GM12878 (cell line): ENCODE data around the gene CYTH2. TPM values are rescaled to one million over a fixed set of nuclear protein-coding genes. Genes with fewer than 3 reads are reported as not detected.

ENCODE experiments used
- BACH1 ChIP-seq: fragments of 450-650 bp; IDR thresholded peaks from 2 replicates; pipeline ENCODE4 v1.6.1; 2017; ENCODE audit warnings: mild to moderate bottlenecking, borderline replicate concordance
- CHD4 ChIP-seq: fragments of 200-600 bp; sonication (generic); IDR thresholded peaks from 2 replicates; pipeline ENCODE4 v1.6.1; 2016; ENCODE audit warnings: mild to moderate bottlenecking
- CREB1 ChIP-seq: IDR thresholded peaks from 2 replicates; pipeline ENCODE4 v1.6.1; 2012; ENCODE audit warnings: low read depth, mild to moderate bottlenecking, inconsistent platforms
- ETV6 ChIP-seq, 2 experiments: fragments of 450-650 bp in 1 of 2; IDR thresholded peaks in 1 of 2; conservative IDR thresholded peaks in 1 of 2; 2 replicates each; pipeline ENCODE4 v1.6.1; 2014; ENCODE audit warnings: antibody characterized with exemption in 1 of 2, borderline replicate concordance in 1 of 2, low read depth in 1 of 2, mild to moderate bottlenecking in 1 of 2, moderate library complexity in 1 of 2
- FOXM1 ChIP-seq: IDR thresholded peaks from 2 replicates; pipeline ENCODE4 v1.6.1; 2012; ENCODE audit warnings: low read depth, mild to moderate bottlenecking, inconsistent platforms, low read length, moderate library complexity
- MYC ChIP-seq: IDR thresholded peaks from 2 replicates; pipeline ENCODE4 v1.6.1; 2011; ENCODE audit warnings: mild to moderate bottlenecking, low read length, moderate library complexity, inconsistent platforms; ENCODE audit not compliant: insufficient read depth, insufficient replicate concordance, insufficient read length, severe bottlenecking
- NFIC ChIP-seq: IDR thresholded peaks from 2 replicates; pipeline ENCODE4 v1.6.1; 2012; ENCODE audit warnings: low read depth, mild to moderate bottlenecking, inconsistent platforms, low read length, moderate library complexity
- PBX3 ChIP-seq: IDR thresholded peaks from 2 replicates; pipeline ENCODE4 v1.6.1; 2011; ENCODE audit warnings: mild to moderate bottlenecking, low read depth, low read length, moderate library complexity; ENCODE audit not compliant: insufficient replicate concordance
- PKNOX1 ChIP-seq: fragments of 450-650 bp; IDR thresholded peaks from 2 replicates; pipeline ENCODE4 v1.6.1; 2016; ENCODE audit warnings: mild to moderate bottlenecking
- POLR2AphosphoS5 ChIP-seq: IDR thresholded peaks from 2 replicates; pipeline ENCODE4 v1.6.1; 2011; ENCODE audit warnings: mild to moderate bottlenecking, low read length, inconsistent platforms
- PRDM15 ChIP-seq: fragments of 450-650 bp; formaldehyde crosslinking; IDR thresholded peaks from 2 replicates; pipeline ENCODE4 v1.4.0; 2020; ENCODE audit warnings: mild to moderate bottlenecking, moderate library complexity
- SP1 ChIP-seq: IDR thresholded peaks from one replicate; pipeline ENCODE4 v1.6.1; 2011; ENCODE audit warnings: low read depth, low read length
- SREBF1 ChIP-seq: IDR thresholded peaks from 2 replicates; pipeline ENCODE4 v1.6.1; 2012; ENCODE audit warnings: mild to moderate bottlenecking, low read length
- SREBF2 ChIP-seq: IDR thresholded peaks from 2 replicates; pipeline ENCODE4 v1.6.1; 2012; ENCODE audit warnings: mild to moderate bottlenecking, low read length
- SUPT20H ChIP-seq: IDR thresholded peaks from 2 replicates; pipeline ENCODE4 v1.6.1; 2011; ENCODE audit warnings: low read depth, mild to moderate bottlenecking, low read length, moderate library complexity, borderline replicate concordance; ENCODE audit not compliant: control insufficient read depth
- TCF3 ChIP-seq: IDR thresholded peaks from 2 replicates; pipeline ENCODE4 v1.6.1; 2012; ENCODE audit warnings: low read depth, mild to moderate bottlenecking, low read length, borderline replicate concordance; ENCODE audit not compliant: insufficient read depth
- USF2 ChIP-seq: IDR thresholded peaks from 2 replicates; pipeline ENCODE4 v1.6.1; 2011; ENCODE audit warnings: low read depth, low read length, improper control_type of control experiment, borderline replicate concordance
- WRNIP1 ChIP-seq: IDR thresholded peaks from 2 replicates; pipeline ENCODE4 v1.6.1; 2011; ENCODE audit warnings: low read depth, low read length, improper control_type of control experiment, borderline replicate concordance
- YY1 ChIP-seq: IDR thresholded peaks from 2 replicates; pipeline ENCODE4 v1.6.1; 2011; ENCODE audit warnings: low read depth, mild to moderate bottlenecking, low read length
- ZNF217 ChIP-seq: fragments of 450-650 bp; IDR thresholded peaks from 2 replicates; pipeline ENCODE4 v1.6.1; 2017; ENCODE audit warnings: antibody characterized with exemption, mild to moderate bottlenecking
- polyA plus RNA-seq, 11 experiments: library from polyadenylated mRNA; depleted of rRNA in 4 of 11; unstranded in 6 of 11; stranded (reverse) in 5 of 11; fragments of >200 nt; fragmentation: Nextera tagmentation in 4 of 11; fragmentation: Illumina TruSeq in 1 of 11; extraction: Ambion mirVana in 4 of 11; extraction: Trizol in 1 of 11; gene quantifications; 1 replicate in 1 of 11; 2 replicates in 10 of 11; pipeline versions ENCODE4 v1.2.1 to v1.2.3, GENCODE V29; 2011 to 2016; ENCODE audit warnings: inconsistent platforms in 2 of 11, missing spikeins in 2 of 11, low read depth in 1 of 11
- total RNA-seq, 4 experiments: library from RNA; depleted of rRNA in 3 of 4; stranded (reverse); fragments of >200 nt in 3 of 4; fragmentation: Illumina TruSeq in 1 of 4; extraction: Trizol in 1 of 4; gene quantifications; 2 replicates each; pipeline versions ENCODE4 v1.2.1 to v1.2.3, GENCODE V29; 2013 to 2021

The CYTH2 gene
- total and polyA plus RNA-seq, 10 of the 15 experiments (the other 5 are each of a cell fraction or from before 2014, with no cell fraction given), result 1.3 to 31.9 (median 22.2) TPM

GRCh38 chr19:48468772-48469288 lies 339 bp upstream of the CYTH2 start (continued):
- TF ChIP-seq PRDM15 (CRISPR knock-in tag) (no peak), USF2 (no peak; the same call in 1 of the 2 replicates), SUPT20H (no peak), PBX3 (peak; percentile 100), SP1 (peak; percentile 99), PKNOX1 (peak; percentile 100), ETV6 (conservative IDR thresholded peaks at IDR 0.05 in 1 of 2, IDR thresholded peaks at IDR 0.05 in 1 of 2; ENCODE audit: borderline replicate concordance in 1 of 2, low read depth in 1 of 2) (no peak), CREB1 (peak; percentile 92), MYC (no peak), ZNF217 (no peak), POLR2AphosphoS5 (no peak), SREBF2 (0 out of 2 replicates have a peak, but pooled peaks have one; percentile 13), YY1 (peak; percentile 87), BACH1 (no peak; the same call in 1 of the 2 replicates), CHD4 (no peak), FOXM1 (no peak), WRNIP1 (no peak), NFIC (no peak), TCF3 (no peak), SREBF1 (no peak)
